ENCODE data around the gene DBNDD1. TPM values are rescaled to one million over a fixed set of nuclear protein-coding genes. Genes with fewer than 3 reads are reported as not detected.

Gene DBNDD1
- total RNA-seq, 1 donor from 2014 or later: 36.8 TPM

GRCh38 chr16:89973654-89974335, 45.5 kb downstream of the DBNDD1 start:
- Mint-ChIP-seq H3K4me1 (ENCODE audit: unreplicated experiment) (peaks cover 34% of the 10 kb centered on the region), H3K4me3 (ENCODE audit: unreplicated experiment) (peak overlapping the region; percentile 52), H3K9me3 (ENCODE audit: unreplicated experiment) (no peaks in the 10 kb centered on the region), H3K27me3 (ENCODE audit: unreplicated experiment) (peaks cover 7% of the 10 kb centered on the region), H3K36me3 (ENCODE audit: low read depth, unreplicated experiment) (peaks cover 17% of the 10 kb centered on the region), H3K27ac (ENCODE audit: unreplicated experiment) (peak overlapping the region; percentile 45)
- DNase-seq (ENCODE audit: low spot score): no peak
- TF ChIP-seq CTCF (IDR thresholded peaks at IDR 0.05; ENCODE audit: unreplicated experiment): no peak

GRCh38 chr16:89973235-89973634, 46.0 kb downstream of the DBNDD1 start:
- Mint-ChIP-seq H3K4me1 (ENCODE audit: unreplicated experiment) (peaks cover 34% of the 10 kb centered on the region), H3K27me3 (ENCODE audit: unreplicated experiment) (peaks cover 7% of the 10 kb centered on the region), H3K27ac (ENCODE audit: unreplicated experiment) (peak overlapping the region; percentile 45), H3K9me3 (ENCODE audit: unreplicated experiment) (no peaks in the 10 kb centered on the region), H3K36me3 (ENCODE audit: low read depth, unreplicated experiment) (peaks cover 15% of the 10 kb centered on the region), H3K4me3 (ENCODE audit: unreplicated experiment) (peak overlapping the region; percentile 99)
- TF ChIP-seq CTCF (IDR thresholded peaks at IDR 0.05; ENCODE audit: unreplicated experiment): no peak
- no peak for DNase-seq (ENCODE audit: low spot score)

- Mint-ChIP-seq H3K36me3 (ENCODE audit: low read depth, unreplicated experiment) (peaks cover 15% of the 10 kb centered on the region), H3K4me3 (ENCODE audit: unreplicated experiment) (peak overlapping the region; percentile 99), H3K9me3 (ENCODE audit: unreplicated experiment) (no peaks in the 10 kb centered on the region), H3K4me1 (ENCODE audit: unreplicated experiment) (peaks cover 34% of the 10 kb centered on the region), H3K27me3 (ENCODE audit: unreplicated experiment) (peaks cover 7% of the 10 kb centered on the region), H3K27ac (ENCODE audit: unreplicated experiment) (peak overlapping the region; percentile 91)
- no peak for TF ChIP-seq CTCF (IDR thresholded peaks at IDR 0.05; ENCODE audit: unreplicated experiment)
- peak; percentile 96 for DNase-seq (ENCODE audit: low spot score)
Measured at GRCh38 chr16:89972244-89973234, 46.7 kb downstream of the DBNDD1 start.

GRCh38 chr16:89971495-89972243, 47.6 kb downstream of the DBNDD1 start:
- H3K36me3 Mint-ChIP-seq (ENCODE audit: low read depth, unreplicated experiment): peaks cover 15% of the 10 kb centered on the region
- no peaks in the 10 kb centered on the region for H3K9me3 Mint-ChIP-seq (ENCODE audit: unreplicated experiment)
- no peak for TF ChIP-seq CTCF (IDR thresholded peaks at IDR 0.05; ENCODE audit: unreplicated experiment)
- peak; percentile 33 for DNase-seq (ENCODE audit: low spot score)
- peaks cover 9% of the 10 kb centered on the region for H3K27me3 Mint-ChIP-seq (ENCODE audit: unreplicated experiment)
- H3K27ac Mint-ChIP-seq (ENCODE audit: unreplicated experiment): peak overlapping the region; percentile 57
- peak overlapping the region; percentile 90 for H3K4me3 Mint-ChIP-seq (ENCODE audit: unreplicated experiment)
- peaks cover 34% of the 10 kb centered on the region for H3K4me1 Mint-ChIP-seq (ENCODE audit: unreplicated experiment)

Measured in endothelial cell (in vitro differentiated cells).